ENCODE measurements around the gene YBEY.

The YBEY gene

GRCh38 chr21:46318464-46318845 is 32.3 kb downstream of the YBEY start:
- Histone ChIP-seq H3K79me2 (ENCODE audit: insufficient read depth, low read length) (peaks cover 37% of the 10 kb centered on the region), H3K27ac (ENCODE audit: low read depth, low read length) (no peak overlapping the region), H3K9me2 (replicated peaks; ENCODE audit: insufficient read depth, low read length) (no peaks in the 10 kb centered on the region), H3K27me3 (ENCODE audit: low read length) (no peaks in the 10 kb centered on the region), H2AFZ (ENCODE audit: low read depth, low read length, severe bottlenecking) (no peak overlapping the region), H3K4me3 (ENCODE audit: insufficient read depth, low read length, poor library complexity, severe bottlenecking) (no peak overlapping the region), H3K9ac (ENCODE audit: low read length) (no peak overlapping the region), H3K36me3 (ENCODE audit: low read length) (peaks cover 6% of the 10 kb centered on the region), H3K9me3 (ENCODE audit: insufficient read depth, low read length) (no peaks in the 10 kb centered on the region), H4K20me1 (ENCODE audit: low read depth, low read length) (peaks cover 12% of the 10 kb centered on the region; the same call in 1 of the 2 replicates), H3K4me2 (ENCODE audit: low read depth, low read length, poor library complexity, severe bottlenecking) (no peak overlapping the region), H3F3A (ENCODE audit: insufficient read depth) (peaks cover 20% of the 10 kb centered on the region)
- TF ChIP-seq CTCF (IDR thresholded peaks at IDR 0.05; ENCODE audit: insufficient read depth, low read length, poor library complexity, severe bottlenecking) (no peak), EZH2phosphoT487 (conservative IDR thresholded peaks at IDR 0.05; ENCODE audit: low read length) (no peak)

GRCh38 chr21:46319186-46319585 is 33.0 kb downstream of the YBEY start:
- Histone ChIP-seq H3K27ac (ENCODE audit: low read depth, low read length) (no peak overlapping the region), H3K27me3 (ENCODE audit: low read length) (no peaks in the 10 kb centered on the region), H4K20me1 (ENCODE audit: low read depth, low read length) (peaks cover 12% of the 10 kb centered on the region; the same call in 1 of the 2 replicates), H3K4me3 (ENCODE audit: insufficient read depth, low read length, poor library complexity, severe bottlenecking) (no peak overlapping the region), H3K79me2 (ENCODE audit: insufficient read depth, low read length) (peaks cover 39% of the 10 kb centered on the region), H3K9ac (ENCODE audit: low read length) (no peak overlapping the region), H3K36me3 (ENCODE audit: low read length) (peaks cover 6% of the 10 kb centered on the region), H3K4me2 (ENCODE audit: low read depth, low read length, poor library complexity, severe bottlenecking) (no peak overlapping the region), H3F3A (ENCODE audit: insufficient read depth) (peaks cover 20% of the 10 kb centered on the region), H2AFZ (ENCODE audit: low read depth, low read length, severe bottlenecking) (no peak overlapping the region), H3K9me3 (ENCODE audit: insufficient read depth, low read length) (no peaks in the 10 kb centered on the region), H3K9me2 (replicated peaks; ENCODE audit: insufficient read depth, low read length) (no peaks in the 10 kb centered on the region)
- TF ChIP-seq EZH2phosphoT487 (conservative IDR thresholded peaks at IDR 0.05; ENCODE audit: low read length), result no peak
- no peak for TF ChIP-seq CTCF (IDR thresholded peaks at IDR 0.05; ENCODE audit: insufficient read depth, low read length, poor library complexity, severe bottlenecking)

GRCh38 chr21:46320331-46320801 is 34.2 kb downstream of the YBEY start:
- no peaks in the 10 kb centered on the region for H3K9me2 ChIP-seq (replicated peaks; ENCODE audit: insufficient read depth, low read length)
- peaks cover 6% of the 10 kb centered on the region for H3K36me3 ChIP-seq (ENCODE audit: low read length)
- H3K9ac ChIP-seq (ENCODE audit: low read length), result peak overlapping the region; percentile 96
- peaks cover 20% of the 10 kb centered on the region for H3F3A ChIP-seq (ENCODE audit: insufficient read depth)
- H3K9me3 ChIP-seq (ENCODE audit: insufficient read depth, low read length), result no peaks in the 10 kb centered on the region
- H3K27me3 ChIP-seq (ENCODE audit: low read length), result no peaks in the 10 kb centered on the region
- H3K4me2 ChIP-seq (ENCODE audit: low read depth, low read length, poor library complexity, severe bottlenecking), result peak overlapping the region; percentile 97
- H3K27ac ChIP-seq (ENCODE audit: low read depth, low read length), result peak overlapping the region; percentile 12
- H3K4me3 ChIP-seq (ENCODE audit: insufficient read depth, low read length, poor library complexity, severe bottlenecking), result no peak overlapping the region
- TF ChIP-seq CTCF (IDR thresholded peaks at IDR 0.05; ENCODE audit: insufficient read depth, low read length, poor library complexity, severe bottlenecking) (no peak), EZH2phosphoT487 (conservative IDR thresholded peaks at IDR 0.05; ENCODE audit: low read length) (no peak)
- H4K20me1 ChIP-seq (ENCODE audit: low read depth, low read length), result peaks cover 12% of the 10 kb centered on the region; the same call in 1 of the 2 replicates
- peaks cover 47% of the 10 kb centered on the region for H3K79me2 ChIP-seq (ENCODE audit: insufficient read depth, low read length)
- no peak overlapping the region for H2AFZ ChIP-seq (ENCODE audit: low read depth, low read length, severe bottlenecking)
